ENCODE data around the gene IL27RA.

DNA sequence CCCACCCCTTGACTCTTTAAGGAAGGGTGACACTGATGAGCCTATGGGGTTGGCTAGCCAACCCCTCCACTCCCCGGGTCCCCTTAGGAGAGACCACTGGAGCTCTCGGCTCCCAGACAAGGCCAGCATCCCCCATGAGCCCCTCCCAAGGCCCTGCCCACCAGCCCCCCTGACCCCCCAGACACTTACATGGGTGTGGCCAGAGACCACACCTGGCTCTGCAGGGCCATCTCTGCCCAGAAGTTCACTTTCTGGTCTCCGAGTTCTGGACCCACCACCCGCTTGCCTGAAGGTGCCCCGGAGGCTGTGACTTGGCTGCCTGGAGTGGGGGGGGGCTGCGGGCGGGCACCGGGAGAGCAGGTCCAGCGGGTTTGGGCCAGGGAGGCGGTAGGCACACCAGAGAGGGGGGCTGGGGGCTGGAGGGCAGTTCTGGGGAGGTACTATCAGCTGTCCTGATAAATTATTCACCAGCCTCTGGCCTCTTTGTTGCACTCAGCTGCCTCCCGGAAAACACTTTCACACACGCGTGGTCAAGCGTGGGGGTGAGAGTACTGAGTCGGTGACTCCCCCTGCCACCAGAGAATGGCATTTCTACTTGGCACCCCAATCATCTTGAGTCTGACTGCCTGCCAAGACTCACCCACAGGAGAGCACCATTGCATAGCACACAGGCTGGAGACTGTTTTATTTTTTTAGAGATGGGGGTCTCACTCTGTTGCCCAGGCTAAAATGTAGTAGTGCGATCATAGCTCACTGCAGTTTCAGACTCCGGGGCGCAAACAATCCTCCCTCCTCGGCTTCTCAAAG, 30.4 kb downstream of the IL27RA start, which contains the start of gene PALM3:
- TF ChIP-seq, protein P1, sequence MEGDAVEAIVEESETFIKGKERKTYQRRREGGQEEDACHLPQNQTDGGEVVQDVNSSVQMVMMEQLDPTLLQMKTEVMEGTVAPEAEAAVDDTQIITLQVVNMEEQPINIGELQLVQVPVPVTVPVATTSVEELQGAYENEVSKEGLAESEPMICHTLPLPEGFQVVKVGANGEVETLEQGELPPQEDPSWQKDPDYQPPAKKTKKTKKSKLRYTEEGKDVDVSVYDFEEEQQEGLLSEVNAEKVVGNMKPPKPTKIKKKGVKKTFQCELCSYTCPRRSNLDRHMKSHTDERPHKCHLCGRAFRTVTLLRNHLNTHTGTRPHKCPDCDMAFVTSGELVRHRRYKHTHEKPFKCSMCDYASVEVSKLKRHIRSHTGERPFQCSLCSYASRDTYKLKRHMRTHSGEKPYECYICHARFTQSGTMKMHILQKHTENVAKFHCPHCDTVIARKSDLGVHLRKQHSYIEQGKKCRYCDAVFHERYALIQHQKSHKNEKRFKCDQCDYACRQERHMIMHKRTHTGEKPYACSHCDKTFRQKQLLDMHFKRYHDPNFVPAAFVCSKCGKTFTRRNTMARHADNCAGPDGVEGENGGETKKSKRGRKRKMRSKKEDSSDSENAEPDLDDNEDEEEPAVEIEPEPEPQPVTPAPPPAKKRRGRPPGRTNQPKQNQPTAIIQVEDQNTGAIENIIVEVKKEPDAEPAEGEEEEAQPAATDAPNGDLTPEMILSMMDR (IDR thresholded peaks at IDR 0.05; ENCODE audit: low read depth, low read length), result no peak
- no peak for TF ChIP-seq EZH2phosphoT487 (IDR thresholded peaks at IDR 0.05; ENCODE audit: low read depth)

All from OCI-LY3 (cell line).